Uterus (tissue), 4 donors: ENCODE data around the gene C1R. TPM values are rescaled to one million over a fixed set of nuclear protein-coding genes. Genes with fewer than 3 reads are reported as not detected.
A peak's percentile ranks its signal among the peaks of the same experiment; 100 is the strongest.

Source experiments
- DNase-seq, 2 donors: peaks; one replicate each; pipeline ENCODE4 v3.0.0-alpha.2; 2019 to 2020
- H3K27ac ChIP-seq, 2 donors: fragments of 200-600 bp; sonication (generic); 1 replicate in 1 of 2; 2 replicates in 1 of 2; pipeline ENCODE4 v1.5.1; 2016 to 2018
- H3K27me3 ChIP-seq, 2 donors: fragments of 200-600 bp; sonication (generic); one replicate each; pipeline ENCODE4 v1.5.1; 2018 to 2019; ENCODE audit warnings: control low read depth in 1 of 2
- H3K36me3 ChIP-seq, 2 donors: fragments of 200-600 bp; sonication (generic); one replicate each; pipeline ENCODE4 v1.5.1; 2019; ENCODE audit warnings: control low read depth in 1 of 2
- H3K4me1 ChIP-seq, 2 donors: fragments of 200-600 bp; sonication (generic); one replicate each; pipeline ENCODE4 v1.5.1; 2018 to 2019; ENCODE audit warnings: control low read depth in 1 of 2
- H3K4me3 ChIP-seq, 2 donors: fragments of 200-600 bp; sonication (generic); 1 replicate in 1 of 2; 2 replicates in 1 of 2; pipeline ENCODE4 v1.5.1; 2018 to 2019; ENCODE audit warnings: mild to moderate bottlenecking in 1 of 2
- H3K9me3 ChIP-seq, 2 donors: fragments of 200-600 bp; sonication (generic); one replicate each; pipeline ENCODE4 v1.5.1; 2019; ENCODE audit warnings: control low read depth in 1 of 2
- CTCF ChIP-seq, 4 experiments: fragments of 200-600 bp in 2 of 4; fragments of 450-650 bp in 2 of 4; sonication (generic) in 2 of 4; IDR thresholded peaks; one replicate each; pipeline ENCODE4 v1.5.1; 2016 to 2019; ENCODE audit warnings: antibody characterized with exemption in 4 of 4, mild to moderate bottlenecking in 2 of 4, moderate library complexity in 1 of 4
- POLR2A ChIP-seq, 2 donors: fragments of 450-650 bp; IDR thresholded peaks; one replicate each; pipeline ENCODE4 v1.6.1; 2016; ENCODE audit warnings: antibody characterized with exemption in 2 of 2, mild to moderate bottlenecking in 1 of 2, moderate library complexity in 1 of 2
- intact Hi-C: fragments of 100-400 bp; cut with DNase I; formaldehyde crosslinking; loops from one replicate; pipeline ENCODE4 v1.15.1; 2023; ENCODE audit warnings: low total_unique reads
- total RNA-seq, 4 donors: library from RNA; depleted of rRNA in 3 of 4; stranded (reverse); fragments of >200 nt in 3 of 4; gene quantifications; one replicate each; pipeline versions ENCODE4 v1.1.0 to v1.2.4, GENCODE V29; 2014 to 2023
- donor health status: DM: yes; HTN: yes; CAD: no.

C1R gene
- total RNA-seq, 4 donors from 2014 or later: 128 to 571 (median 411) TPM

GRCh38 chr12:7123806-7124522 lies 31.7 kb upstream of the C1R start:
- Histone ChIP-seq H3K27me3 (no peaks in the 10 kb centered on the region), H3K27ac (no peak overlapping the region), H3K36me3 (no peaks in the 10 kb centered on the region), H3K4me3 (no peak overlapping the region), H3K9me3 (no peaks in the 10 kb centered on the region), H3K4me1 (peaks cover 0 to under 1% of the 10 kb centered on the region in 2 donors)
- TF ChIP-seq CTCF (IDR thresholded peaks at IDR 0.05) (no peak), POLR2A (IDR thresholded peaks at IDR 0.05) (no peak)
- no peak for DNase-seq
- intact Hi-C loops: no loop called here

- intact Hi-C loops: no loop called here
- Histone ChIP-seq H3K27me3 (no peaks in the 10 kb centered on the region), H3K4me3 (no peak overlapping the region), H3K27ac (peak overlapping the region in 1 of 2 donors; percentile 33), H3K9me3 (no peaks in the 10 kb centered on the region), H3K4me1 (no peaks in the 10 kb centered on the region), H3K36me3 (no peaks in the 10 kb centered on the region)
- TF ChIP-seq CTCF (IDR thresholded peaks at IDR 0.05): no peak
- no peak for TF ChIP-seq POLR2A (IDR thresholded peaks at IDR 0.05)
- no peak for DNase-seq
Measured at GRCh38 chr12:7122811-7123769, 30.8 kb upstream of the C1R start.

- intact Hi-C loops: no loop called here
- Histone ChIP-seq H3K4me1 (no peaks in the 10 kb centered on the region), H3K27me3 (no peaks in the 10 kb centered on the region), H3K9me3 (no peaks in the 10 kb centered on the region), H3K36me3 (no peaks in the 10 kb centered on the region), H3K27ac (no peak overlapping the region), H3K4me3 (no peak overlapping the region)
- no peak for TF ChIP-seq POLR2A (IDR thresholded peaks at IDR 0.05)
- TF ChIP-seq CTCF (IDR thresholded peaks at IDR 0.05): no peak
- DNase-seq: no peak
Measured at GRCh38 chr12:7121324-7121723, 29.1 kb upstream of the C1R start.

- H3K4me1 ChIP-seq: no peaks in the 10 kb centered on the region
- no peaks in the 10 kb centered on the region for H3K9me3 ChIP-seq
- intact Hi-C loops: no loop called here
- H3K27ac ChIP-seq: no peak overlapping the region
- no peak overlapping the region for H3K4me3 ChIP-seq
- TF ChIP-seq CTCF (IDR thresholded peaks at IDR 0.05): no peak
- no peak for TF ChIP-seq POLR2A (IDR thresholded peaks at IDR 0.05)
- H3K36me3 ChIP-seq: no peaks in the 10 kb centered on the region
- no peaks in the 10 kb centered on the region for H3K27me3 ChIP-seq
- no peak for DNase-seq
Measured at GRCh38 chr12:7120166-7120565, 27.9 kb upstream of the C1R start.

- Histone ChIP-seq H3K27me3 (no peaks in the 10 kb centered on the region), H3K4me3 (no peak overlapping the region), H3K27ac (no peak overlapping the region), H3K36me3 (no peaks in the 10 kb centered on the region), H3K4me1 (no peaks in the 10 kb centered on the region), H3K9me3 (no peaks in the 10 kb centered on the region)
- intact Hi-C loops: loop anchor here (10.0 kb wide), 1 partner anchor 174 kb away; the partner anchor contains the start of genes C12orf57 and RNU7-1
- TF ChIP-seq POLR2A (IDR thresholded peaks at IDR 0.05) (no peak), CTCF (IDR thresholded peaks at IDR 0.05) (no peak)
- DNase-seq: no peak
Measured at GRCh38 chr12:7118881-7119280, 26.6 kb upstream of the C1R start.
